ENCODE measurements around the gene EIF2D. TPM values are rescaled to one million over a fixed set of nuclear protein-coding genes. Genes with fewer than 3 reads are reported as not detected.

EIF2D gene
- total RNA-seq, 1 donor from 2014 or later: 65.4 TPM

- intact Hi-C loops (cut with micrococcal nuclease): no loop called here
- Mint-ChIP-seq H3K36me3 (ENCODE audit: low read depth) (peaks cover 19% of the 10 kb centered on the region), H3K4me3 (peak overlapping the region; percentile 66), H3K27ac (peak overlapping the region; percentile 96), H3K9me3 (no peaks in the 10 kb centered on the region), H3K4me1 (peaks cover 53% of the 10 kb centered on the region), H3K27me3 (no peaks in the 10 kb centered on the region)
- no peak for TF ChIP-seq CTCF (IDR thresholded peaks at IDR 0.05)
- DNase-seq: no peak
- no peak for ATAC-seq (ENCODE audit: low read depth)
- CTCF ChIA-PET: interaction anchor here (1.7 to 11.6 kb wide), 6 partner anchors 9 to 28 kb away, joined by 4 to 132 read pairs (median 6); no protein-coding TSS in a partner anchor
- POLR2A ChIA-PET: interaction anchor here (0.6 to 12.6 kb wide), 10 partner anchors 9 to 368 kb away, joined by 3 to 343 read pairs (median 6); partner anchors contain the start of gene RASSF5
Observed at GRCh38 chr1:206554701-206555472, 57.4 kb downstream of the EIF2D start.

GRCh38 chr1:206554211-206554610 lies 58.1 kb downstream of the EIF2D start:
- TF ChIP-seq CTCF (IDR thresholded peaks at IDR 0.05): no peak
- intact Hi-C loops (cut with micrococcal nuclease): no loop called here
- H3K36me3 Mint-ChIP-seq (ENCODE audit: low read depth): peaks cover 16% of the 10 kb centered on the region
- POLR2A ChIA-PET: interaction anchor here (0.6 to 12.6 kb wide), 3 partner anchors 9 to 47 kb away, joined by 3 to 343 read pairs (median 23); partner anchors contain the start of gene RASSF5
- CTCF ChIA-PET: interaction anchor here (0.8 to 11.6 kb wide), 7 partner anchors 10 to 75 kb away, joined by 3 to 132 read pairs (median 6); no protein-coding TSS in a partner anchor
- no peak overlapping the region for H3K4me3 Mint-ChIP-seq
- H3K4me1 Mint-ChIP-seq: peaks cover 46% of the 10 kb centered on the region
- H3K9me3 Mint-ChIP-seq: no peaks in the 10 kb centered on the region
- ATAC-seq (ENCODE audit: low read depth) (no peak), DNase-seq (no peak)
- H3K27me3 Mint-ChIP-seq: no peaks in the 10 kb centered on the region
- H3K27ac Mint-ChIP-seq: peak overlapping the region; percentile 46

- H3K27ac Mint-ChIP-seq: peak overlapping the region; percentile 9
- no peaks in the 10 kb centered on the region for H3K9me3 Mint-ChIP-seq
- peaks cover 35% of the 10 kb centered on the region for H3K4me1 Mint-ChIP-seq
- no peak for DNase-seq
- no peak for TF ChIP-seq CTCF (IDR thresholded peaks at IDR 0.05)
- no peaks in the 10 kb centered on the region for H3K27me3 Mint-ChIP-seq
- intact Hi-C loops (cut with micrococcal nuclease): no loop called here
- POLR2A ChIA-PET: interaction anchor here (1.1 to 1.4 kb wide), 3 partner anchors 28 to 45 kb away, joined by 3 to 6 read pairs (median 3); partner anchors contain the start of gene RASSF5
- no peak overlapping the region for H3K4me3 Mint-ChIP-seq
- no peak for ATAC-seq (ENCODE audit: low read depth)
- no peaks in the 10 kb centered on the region for H3K36me3 Mint-ChIP-seq (ENCODE audit: low read depth)
- CTCF ChIA-PET: interaction anchor here (2.1 to 11.6 kb wide), 2 partner anchors 31 to 73 kb away, joined by 5 to 132 read pairs; no protein-coding TSS in a partner anchor
Observed at GRCh38 chr1:206551986-206552326, 60.3 kb downstream of the EIF2D start.

- Mint-ChIP-seq H3K36me3 (ENCODE audit: low read depth) (no peaks in the 10 kb centered on the region), H3K9me3 (no peaks in the 10 kb centered on the region), H3K27me3 (no peaks in the 10 kb centered on the region), H3K4me1 (peaks cover 31% of the 10 kb centered on the region), H3K27ac (no peak overlapping the region), H3K4me3 (no peak overlapping the region)
- CTCF ChIA-PET: interaction anchor here (1.0 to 11.6 kb wide), 3 partner anchors 27 to 72 kb away, joined by 3 to 132 read pairs (median 5); no protein-coding TSS in a partner anchor
- intact Hi-C loops (cut with micrococcal nuclease): no loop called here
- TF ChIP-seq CTCF (IDR thresholded peaks at IDR 0.05): no peak
- DNase-seq (no peak), ATAC-seq (ENCODE audit: low read depth) (no peak)
- POLR2A ChIA-PET: interaction anchor here (1.1 to 1.4 kb wide), 3 partner anchors 29 to 44 kb away, joined by 3 to 6 read pairs (median 3); partner anchors contain the start of gene RASSF5
Observed at GRCh38 chr1:206551296-206551985, 60.8 kb downstream of the EIF2D start.

Data from activated B cell treated with CpG ODN at 0.5 μM for 24 hours (primary cell).